ENCODE results near the gene DEPDC5.

DEPDC5 gene

DNA sequence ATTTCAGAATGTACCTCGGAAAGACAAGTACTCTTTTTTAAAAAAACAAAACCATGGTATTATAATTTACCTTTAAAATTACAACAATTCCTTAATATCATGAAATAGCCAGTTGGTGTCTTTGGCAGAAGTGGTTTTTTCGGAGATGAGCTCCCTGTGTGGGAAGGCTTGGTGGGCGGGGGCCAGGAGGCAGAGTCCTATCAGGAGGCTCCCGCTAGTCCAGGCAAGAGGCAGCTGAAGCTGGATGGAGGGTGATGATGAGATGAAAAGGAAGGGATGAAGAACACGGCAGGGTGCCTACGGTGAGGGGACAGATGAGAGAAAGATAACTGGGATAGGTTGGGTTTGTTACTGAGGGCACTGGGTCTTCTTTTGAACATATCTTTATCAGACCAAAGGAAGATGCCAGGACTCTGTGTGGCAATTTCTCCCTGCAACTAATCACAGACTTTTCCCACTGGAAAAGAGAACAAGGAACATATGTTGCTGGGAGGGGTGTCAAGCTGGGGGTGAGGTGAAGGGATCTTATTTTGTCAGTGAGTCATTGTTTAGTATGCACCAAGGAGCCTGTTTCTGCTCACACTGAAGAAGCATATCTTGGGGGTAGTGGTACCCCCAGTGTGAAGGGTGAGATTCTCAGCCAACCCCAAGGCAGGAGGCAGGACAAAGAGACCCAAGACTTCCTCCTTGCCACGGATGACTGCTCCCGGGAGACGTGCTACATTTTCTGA lies 99.0 kb downstream of the DEPDC5 start:
- DNase-seq (ENCODE audit: low spot score): no peak

DNA sequence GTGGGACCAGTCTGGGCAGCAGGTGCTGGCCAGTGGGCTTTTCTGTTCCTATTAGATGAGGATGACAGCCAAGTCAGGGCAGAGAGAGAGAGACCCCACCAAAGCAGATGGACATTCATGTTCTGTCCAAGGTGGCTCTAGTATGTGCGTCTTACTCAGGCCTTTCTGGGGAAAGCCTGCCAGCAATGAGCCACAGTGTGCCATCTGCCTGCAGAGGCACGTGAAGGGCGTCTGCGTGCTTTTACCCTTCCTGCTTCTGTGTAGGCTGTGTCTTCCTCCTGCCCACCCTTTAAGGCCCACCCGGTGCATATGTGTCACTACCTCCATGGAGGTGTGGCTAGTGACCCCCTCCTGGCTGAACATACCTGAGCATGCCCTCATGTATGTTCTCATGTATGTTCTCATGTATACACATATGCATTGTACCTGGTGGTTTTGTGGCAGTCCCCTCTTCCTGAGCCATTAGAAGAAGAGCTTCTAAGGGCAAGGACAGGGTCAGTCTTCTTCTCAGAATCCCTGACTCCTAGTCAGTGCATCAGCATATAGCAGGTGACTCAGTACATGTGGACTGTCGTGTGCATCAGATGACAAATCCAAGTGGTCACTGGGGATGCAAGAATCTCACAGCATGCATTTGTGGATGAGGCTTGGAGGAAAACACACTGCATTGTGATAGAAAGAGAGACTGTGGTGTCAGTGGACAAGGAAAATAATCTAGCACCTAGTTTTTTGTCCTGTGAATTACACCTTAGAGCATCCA lies 100.1 kb downstream of the DEPDC5 start:
- DNase-seq (ENCODE audit: low spot score): no peak

DNA sequence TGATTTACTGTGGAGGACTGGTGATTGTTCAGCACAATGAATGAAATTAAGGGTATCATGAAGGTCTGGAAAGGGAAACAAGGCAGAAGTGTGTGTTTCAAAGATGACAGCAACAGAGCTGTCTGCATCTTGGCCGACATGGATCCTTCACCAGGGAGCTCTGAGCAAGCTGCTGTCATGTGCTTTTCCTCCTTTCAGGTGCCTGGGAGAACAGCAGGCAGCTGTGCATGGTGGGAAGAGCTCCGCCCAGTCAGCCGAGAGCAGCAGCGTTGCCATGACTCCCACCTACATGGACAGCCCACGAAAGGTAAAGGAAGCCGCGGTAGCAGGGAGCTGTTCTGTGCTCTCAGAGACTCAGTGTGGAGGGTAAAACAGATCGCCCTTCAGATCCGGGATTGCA lies 103.4 kb downstream of the DEPDC5 start:
- no peak for DNase-seq (ENCODE audit: low spot score)

DNA sequence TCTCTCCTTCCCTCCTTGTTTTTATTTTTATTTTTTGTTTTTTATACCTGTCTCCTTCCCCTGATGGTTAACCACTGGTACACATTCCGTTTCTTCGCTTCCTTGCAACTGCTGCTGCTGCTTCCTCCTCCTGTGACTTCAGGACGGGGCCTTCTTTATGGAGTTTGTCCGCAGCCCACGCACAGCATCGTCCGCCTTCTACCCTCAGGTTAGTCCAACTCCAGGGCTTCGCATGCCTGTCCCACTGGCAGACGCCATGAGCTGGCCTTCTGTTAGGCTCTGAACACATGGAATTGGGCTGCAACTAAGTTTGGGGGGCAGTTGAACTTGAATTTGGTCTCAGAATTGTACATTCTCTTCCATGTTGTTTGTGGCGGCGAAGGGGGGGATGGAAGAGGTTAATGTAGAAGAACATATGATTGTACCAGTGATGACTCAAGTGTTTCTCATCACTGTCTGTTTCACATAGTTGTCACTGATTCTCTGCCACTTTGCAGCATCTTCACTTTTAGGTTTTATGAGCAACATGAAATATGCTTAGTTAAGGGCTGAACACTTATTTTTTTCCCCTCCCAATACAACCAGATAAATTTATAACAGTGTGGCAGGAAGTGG lies 107.5 kb downstream of the DEPDC5 start:
- no peak for DNase-seq (ENCODE audit: low spot score)

DNA sequence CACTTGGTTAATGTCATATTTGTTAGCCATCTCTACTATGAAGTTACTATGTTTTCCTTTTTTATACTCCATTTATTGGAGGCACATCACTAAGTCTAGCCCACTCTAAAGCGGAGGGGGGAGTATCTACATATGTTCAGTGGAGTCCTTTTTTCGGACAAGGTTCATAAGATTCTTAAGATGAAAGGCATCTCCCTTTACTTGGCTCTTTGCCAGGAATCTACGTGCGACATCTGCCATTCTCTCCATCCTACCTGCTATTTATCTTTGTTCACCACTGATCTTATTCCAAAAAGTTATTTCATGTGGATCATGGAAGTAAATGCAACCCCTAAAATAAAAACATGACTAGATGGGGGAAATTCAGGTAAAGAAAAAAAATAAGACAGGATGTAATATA lies 113.1 kb downstream of the DEPDC5 start:
- DNase-seq (ENCODE audit: low spot score): no peak

DNA sequence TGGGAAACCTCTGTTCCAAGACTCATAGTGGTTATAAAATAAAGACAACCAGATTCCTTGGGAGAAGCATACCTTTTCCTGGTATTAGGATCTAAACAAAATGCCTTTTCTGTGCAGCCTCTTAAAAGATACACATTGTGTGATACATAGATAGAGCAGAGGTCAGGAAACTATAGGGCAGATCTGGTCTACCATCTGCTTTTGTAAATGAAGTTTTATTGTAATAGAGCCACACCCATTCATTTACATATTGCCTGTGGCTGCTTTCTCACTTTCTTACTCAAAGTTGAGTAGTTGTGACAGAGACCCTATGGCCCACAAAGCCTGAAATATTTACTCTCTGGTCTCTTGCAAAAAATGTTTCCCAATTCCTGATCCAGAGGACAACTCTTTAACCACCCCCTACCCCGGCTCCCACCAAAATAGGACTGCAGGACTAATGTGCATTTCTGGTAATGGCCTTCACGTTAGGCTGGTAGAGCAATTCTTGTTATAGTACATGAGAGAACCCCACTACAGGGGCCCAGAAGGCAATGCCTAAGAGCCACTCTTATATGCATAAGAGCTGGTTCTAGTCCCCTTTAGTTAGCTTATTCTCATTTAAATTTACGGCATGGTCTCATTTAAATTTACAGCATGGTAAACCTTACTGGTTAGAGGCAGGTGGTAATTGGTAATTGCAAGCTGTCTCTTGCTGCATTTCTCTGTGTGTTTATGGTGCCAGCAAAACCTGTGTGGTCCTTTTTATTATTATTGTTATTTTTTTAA lies 113.8 kb downstream of the DEPDC5 start:
- no peak for DNase-seq (ENCODE audit: low spot score)

DNA sequence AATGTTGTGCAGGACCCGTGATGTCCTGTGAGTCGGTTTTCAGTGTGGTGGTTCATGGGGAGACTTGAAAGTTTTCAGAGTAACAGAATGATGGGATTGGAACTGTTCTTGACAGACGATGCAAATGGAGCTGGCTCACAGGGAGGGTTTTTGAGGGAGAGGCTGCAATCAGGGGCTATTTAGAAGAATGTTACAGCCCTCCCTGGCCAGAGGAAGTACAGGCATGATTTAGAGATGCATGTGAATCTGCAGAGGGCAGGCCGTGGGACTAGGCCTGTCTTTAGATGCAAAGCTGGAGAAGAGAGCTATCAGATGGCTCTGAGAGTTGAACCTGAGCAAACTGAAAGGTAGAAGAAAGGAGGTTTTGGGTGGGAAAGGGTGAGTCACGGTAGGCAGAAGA lies 115.9 kb downstream of the DEPDC5 start:
- no peak for DNase-seq (ENCODE audit: low spot score)

DNA sequence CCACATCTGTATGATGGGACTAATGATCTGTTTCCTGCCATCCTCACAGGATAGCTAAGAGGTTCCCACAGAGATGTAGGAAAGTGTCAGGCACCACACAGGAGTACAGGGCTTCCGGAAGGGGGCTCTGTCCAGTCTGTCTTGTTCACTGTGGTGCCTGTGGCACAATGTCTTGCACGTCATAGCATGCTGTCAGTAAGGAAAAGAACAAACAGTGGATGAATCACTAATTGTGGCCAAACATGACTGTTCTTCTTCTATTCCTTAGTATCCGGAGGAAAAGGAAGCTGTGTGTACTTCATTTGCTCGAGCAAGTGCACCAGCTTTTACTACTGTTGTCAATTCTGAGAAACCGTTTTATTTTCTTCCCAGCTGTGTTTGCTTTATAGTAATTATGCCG lies 117.1 kb downstream of the DEPDC5 start:
- DNase-seq (ENCODE audit: low spot score): peak; percentile 77

DNA sequence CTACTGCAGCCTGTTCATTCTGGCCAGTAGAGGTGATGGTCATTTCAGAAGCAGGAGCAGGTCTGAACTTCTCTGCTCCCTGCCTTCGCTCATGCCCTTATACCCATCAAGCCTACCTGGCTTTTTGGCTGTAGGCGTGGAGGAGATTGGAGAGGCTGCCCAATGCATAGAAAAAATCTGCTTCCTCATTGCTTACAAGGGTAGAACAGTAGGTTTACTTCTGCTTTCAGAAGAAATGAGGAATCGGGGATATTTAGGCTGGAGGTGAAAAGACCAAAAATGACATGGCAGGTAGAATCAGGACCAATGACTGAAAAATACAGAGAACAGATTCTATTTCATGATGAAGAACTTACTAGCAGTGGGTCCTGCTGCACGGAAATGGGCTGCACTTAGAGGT lies 117.7 kb downstream of the DEPDC5 start:
- DNase-seq (ENCODE audit: low spot score): no peak

DNA sequence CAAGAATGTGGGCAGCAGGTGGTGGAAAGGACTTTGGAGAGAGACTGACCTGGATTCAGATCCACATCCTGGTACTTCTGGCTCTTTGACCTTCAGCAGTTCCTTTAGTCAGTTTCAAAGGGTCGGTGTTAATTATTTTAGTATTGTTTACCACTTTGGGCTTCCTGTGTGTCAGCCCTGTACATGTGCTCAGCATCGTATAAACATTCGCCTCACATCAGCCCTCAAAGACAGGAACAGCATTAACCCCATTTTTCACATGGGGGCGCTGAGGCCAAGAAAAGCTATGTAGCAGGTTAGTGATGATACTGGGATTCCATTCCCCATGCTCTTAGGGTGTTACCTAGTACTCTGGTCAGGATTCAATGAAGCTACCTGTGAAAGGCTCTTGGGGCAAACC lies 118.4 kb downstream of the DEPDC5 start:
- DNase-seq (ENCODE audit: low spot score): no peak

GRCh38 chr22:31874821-31875220 lies 121.0 kb downstream of the DEPDC5 start:
- no peak for DNase-seq (ENCODE audit: low spot score)

DNA sequence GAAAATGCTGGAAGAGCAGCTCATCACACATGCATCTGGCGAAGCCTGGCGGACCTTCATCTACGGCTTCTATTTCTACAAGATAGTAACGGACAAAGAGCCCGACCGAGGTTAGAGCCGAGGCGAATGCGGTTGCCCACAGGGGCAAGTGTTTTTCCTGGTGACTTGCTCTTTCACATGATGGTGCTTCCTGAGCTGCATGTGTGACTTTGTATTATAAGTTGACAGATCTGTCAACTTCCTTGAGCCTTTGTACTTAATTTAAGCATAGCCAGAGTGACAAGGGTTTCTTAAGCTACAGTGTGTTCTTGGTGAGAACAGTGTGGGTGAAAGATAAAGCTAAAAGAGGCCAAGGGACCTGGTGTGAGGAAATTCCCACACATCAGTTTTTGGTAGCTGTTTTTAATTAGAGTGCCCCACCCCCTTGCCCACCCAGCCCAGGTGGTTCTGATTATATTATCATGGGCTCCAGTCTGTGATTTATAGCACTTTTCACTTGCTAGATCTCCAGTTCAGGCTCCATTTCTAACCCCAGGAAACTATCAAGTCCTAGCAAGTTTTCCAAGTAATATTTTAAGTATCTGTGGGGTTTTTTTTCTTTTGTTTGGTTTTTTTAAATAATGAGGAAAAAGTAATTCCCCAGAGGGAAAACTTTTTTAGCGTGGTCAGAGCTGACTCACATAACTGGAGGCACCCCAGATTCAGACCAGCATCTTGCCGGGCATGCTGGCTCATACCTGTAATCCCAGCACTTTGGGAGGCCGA lies 122.5 kb downstream of the DEPDC5 start:
- DNase-seq (ENCODE audit: low spot score): no peak

DNA sequence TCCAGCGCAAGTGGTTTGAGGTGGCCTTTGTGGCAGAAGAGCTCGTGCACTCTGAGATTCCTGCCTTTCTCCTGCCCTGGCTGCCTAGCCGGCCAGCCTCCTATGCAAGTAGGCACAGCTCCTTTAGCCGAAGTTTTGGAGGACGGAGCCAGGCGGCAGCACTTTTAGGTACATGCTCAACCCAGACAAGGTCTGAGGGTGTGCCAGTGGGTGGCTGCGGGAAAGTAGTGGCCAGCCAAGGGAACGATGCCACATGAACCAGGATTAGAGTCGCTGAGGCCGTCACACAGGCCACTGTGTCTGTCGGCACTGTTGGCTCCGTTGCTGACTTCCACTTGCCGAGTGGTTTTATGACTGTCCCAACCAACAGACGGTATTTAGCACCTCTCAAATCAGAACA lies 125.8 kb downstream of the DEPDC5 start:
- DNase-seq (ENCODE audit: low spot score): no peak

DNA sequence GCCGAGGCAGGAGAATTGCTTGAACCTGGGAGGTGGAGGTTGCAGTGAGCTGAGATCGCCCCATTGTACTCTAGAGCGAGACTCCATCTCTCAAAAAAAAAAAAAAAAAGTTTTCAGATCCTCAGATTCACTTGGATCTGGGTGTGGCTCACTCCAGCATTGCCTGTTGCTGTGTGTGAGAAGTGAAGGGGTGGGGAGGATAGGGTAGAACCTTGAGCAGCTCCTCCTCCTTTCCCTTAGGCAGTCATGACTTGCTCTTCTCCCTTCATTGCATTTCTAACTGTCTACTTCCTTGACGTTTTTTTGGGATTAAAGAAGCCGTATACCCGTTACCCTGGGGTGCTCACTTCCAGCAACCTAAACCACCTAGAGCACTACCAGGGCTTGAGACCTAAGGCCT lies 127.4 kb downstream of the DEPDC5 start:
- DNase-seq (ENCODE audit: low spot score): no peak

DNA sequence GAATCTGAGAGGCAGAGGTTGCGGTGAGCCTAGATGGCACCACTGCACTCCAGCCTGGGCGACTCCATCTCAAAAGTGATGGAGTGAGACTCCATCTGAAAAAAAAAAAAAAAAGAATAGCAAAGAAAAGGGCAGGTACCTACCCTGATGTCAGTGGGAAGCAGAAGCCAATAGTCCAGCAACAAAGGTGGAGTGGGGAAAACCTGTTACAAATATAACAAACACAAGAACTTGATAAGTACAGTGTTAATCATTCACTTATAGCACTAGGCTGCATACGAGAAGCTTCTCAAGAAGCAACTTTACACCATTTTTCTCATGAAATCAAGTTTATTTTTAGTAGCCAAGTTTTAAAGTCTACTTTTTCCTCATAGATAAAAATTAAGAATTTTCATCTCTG lies 128.0 kb downstream of the DEPDC5 start:
- no peak for DNase-seq (ENCODE audit: low spot score)

DNA sequence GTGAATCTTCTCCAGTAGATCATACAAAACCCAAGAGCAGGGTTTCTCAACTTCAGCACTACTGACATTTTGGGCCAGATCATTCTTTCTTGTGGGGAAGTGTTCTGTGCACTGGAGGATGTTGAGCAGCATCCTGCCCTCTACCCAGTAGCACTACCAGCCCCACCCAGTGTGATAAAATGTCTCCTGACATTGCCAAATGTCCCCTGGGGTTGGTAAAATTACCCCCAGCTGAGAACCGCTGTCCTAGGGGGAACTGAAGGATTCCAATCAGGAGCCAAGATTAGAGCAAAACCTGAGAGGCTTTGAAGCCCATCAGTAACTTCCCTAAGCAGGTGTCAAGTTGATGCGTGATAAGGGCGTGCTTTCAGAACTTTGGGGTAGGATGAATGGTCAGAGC lies 129.2 kb downstream of the DEPDC5 start:
- DNase-seq (ENCODE audit: low spot score): no peak

DNA sequence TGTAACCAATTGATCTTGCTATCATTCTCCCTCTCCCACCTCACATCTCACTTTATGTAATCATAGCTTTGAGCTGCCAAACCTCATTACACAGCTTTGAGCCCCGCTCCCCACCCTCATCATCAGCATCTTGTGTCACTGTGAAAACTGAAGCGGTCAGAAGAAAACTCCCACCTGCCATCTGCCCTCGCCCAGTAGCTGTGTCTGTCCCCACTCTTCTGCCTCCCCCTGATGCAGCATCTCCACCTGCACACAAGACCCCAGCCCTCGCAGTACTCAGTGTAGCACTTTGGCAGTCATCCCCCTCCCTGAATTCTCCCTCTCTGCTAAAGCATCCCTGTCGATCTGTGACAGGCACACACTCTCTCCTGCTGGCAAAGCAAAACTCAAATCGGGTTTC lies 130.2 kb downstream of the DEPDC5 start:
- no peak for DNase-seq (ENCODE audit: low spot score)

DNA sequence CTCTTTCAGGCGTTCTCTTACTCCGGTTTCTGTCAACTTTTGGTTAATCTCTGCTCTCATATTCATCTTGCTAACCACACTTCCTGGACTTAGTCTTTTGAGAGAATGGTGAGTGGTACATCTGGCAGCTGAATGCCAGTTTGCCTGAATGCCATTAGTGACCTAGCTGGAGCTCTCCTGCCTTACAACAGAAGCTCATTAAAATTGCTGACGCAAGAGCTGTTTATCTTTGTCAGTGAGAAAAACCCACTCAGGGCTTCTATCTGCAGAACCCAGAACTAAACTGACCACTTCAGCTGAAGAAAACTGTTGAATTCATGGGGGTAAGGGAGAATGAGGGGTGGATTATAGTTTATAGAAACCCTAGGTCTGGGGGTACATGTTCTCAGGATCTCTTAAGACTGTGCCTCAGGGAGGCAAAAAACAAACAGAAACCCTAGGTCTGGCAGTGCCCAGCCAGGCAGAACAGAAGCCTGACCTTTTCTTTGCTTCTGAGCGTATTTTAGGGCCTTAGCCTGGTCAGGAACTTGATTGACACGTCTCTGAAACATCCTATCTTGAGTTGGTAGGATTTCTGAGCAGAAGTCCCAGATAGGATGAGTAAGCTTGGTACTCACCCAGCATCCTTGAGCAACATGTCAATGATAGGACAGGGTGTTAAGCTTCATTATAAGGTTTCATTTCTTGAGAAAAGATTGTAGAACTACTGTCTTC lies 137.7 kb downstream of the DEPDC5 start:
- DNase-seq (ENCODE audit: low spot score): no peak

DNA sequence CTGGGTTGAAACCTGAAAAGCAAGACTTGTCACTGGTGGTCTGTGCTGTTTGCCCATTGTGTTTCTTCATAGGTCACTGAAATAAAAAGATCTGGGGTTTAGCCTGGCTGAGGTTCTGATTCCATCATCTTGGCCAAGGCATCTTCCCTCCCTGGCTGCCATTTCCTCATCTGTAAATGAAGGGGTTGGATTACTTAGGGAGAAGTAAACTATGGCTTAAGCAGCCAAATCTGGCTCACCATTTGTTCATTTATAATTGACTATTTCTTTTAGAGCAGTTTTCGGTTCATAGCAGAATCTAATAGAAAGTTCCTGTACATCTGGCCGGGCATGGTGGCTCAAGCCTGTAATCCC lies 138.2 kb downstream of the DEPDC5 start:
- DNase-seq (ENCODE audit: low spot score): no peak

DNA sequence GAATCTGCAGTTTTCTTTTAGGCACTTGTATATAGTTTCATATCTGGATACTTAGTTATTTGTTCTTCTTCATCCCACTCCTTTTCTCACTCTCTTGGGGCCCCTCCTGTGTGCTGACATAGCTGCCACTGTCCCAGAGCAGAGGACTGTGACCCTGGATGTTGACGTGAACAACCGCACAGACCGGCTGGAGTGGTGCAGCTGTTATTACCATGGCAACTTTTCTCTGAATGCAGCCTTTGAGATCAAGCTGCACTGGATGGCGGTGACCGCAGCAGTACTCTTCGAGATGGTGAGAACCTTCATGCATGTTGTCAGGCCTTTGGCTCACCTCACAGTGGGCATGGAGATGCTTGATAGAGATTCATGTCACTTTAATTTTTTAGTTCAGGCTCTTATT lies 139.6 kb downstream of the DEPDC5 start:
- DNase-seq (ENCODE audit: low spot score): no peak

DNA sequence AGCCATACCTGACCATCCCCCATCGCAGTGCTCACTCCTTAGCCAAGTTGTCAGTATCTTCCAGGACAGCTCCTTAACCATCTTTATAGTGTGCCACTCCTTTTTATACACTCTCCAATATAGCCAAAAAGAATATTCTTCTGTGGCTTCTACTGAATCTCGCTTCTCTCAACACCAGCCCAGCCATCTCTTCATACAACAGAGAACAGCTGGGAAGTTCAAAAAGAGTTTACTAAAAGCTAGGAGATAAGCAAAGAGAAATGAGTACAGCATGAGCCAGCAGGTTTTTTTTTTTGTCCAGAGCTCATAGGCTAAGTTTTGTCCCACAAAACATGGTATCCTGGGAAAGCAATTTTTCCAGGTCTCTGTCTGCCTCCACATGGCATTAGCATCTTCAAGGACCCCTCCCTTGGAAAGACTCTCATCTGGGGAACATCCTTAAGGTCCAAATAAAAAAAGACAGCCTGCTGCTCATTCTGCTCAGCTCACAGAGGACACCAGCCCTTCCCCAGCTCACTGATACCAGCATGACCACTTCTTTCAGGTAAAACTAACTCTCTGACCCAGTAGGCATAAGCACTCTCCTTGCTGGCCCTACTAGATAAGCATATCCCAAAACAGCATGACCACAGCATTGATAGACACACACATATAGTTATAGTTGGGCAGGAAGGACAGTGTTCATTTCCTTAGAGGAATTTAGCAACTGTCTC lies 141.7 kb downstream of the DEPDC5 start:
- no peak for DNase-seq (ENCODE audit: low spot score)
